AML-193 (cell line): ENCODE measurements around the gene SIRT7.
A peak's percentile ranks its signal among the peaks of the same experiment; 100 is the strongest.

Source experiments
- DNase-seq, 2 experiments: peaks; one replicate each; lab custom pipeline; 2025; lab: John Stamatoyannopoulos, UW

The SIRT7 gene

GRCh38 chr17:81885869-81886548 lies 32.0 kb downstream of the SIRT7 start:
- DNase-seq: no peak

- DNase-seq: no peak
Measured at GRCh38 chr17:81885454-81885853, 32.5 kb downstream of the SIRT7 start.

- DNase-seq: no peak
Measured at GRCh38 chr17:81884968-81885367, 33.0 kb downstream of the SIRT7 start.

GRCh38 chr17:81884520-81884919 lies 33.5 kb downstream of the SIRT7 start:
- DNase-seq: no peak

GRCh38 chr17:81879121-81879520 lies 38.9 kb downstream of the SIRT7 start:
- DNase-seq: no peak

GRCh38 chr17:81878294-81878693 lies 39.7 kb downstream of the SIRT7 start:
- no peak for DNase-seq

GRCh38 chr17:81877569-81877968 lies 40.4 kb downstream of the SIRT7 start:
- DNase-seq: no peak

GRCh38 chr17:81871387-81872230 lies 46.4 kb downstream of the SIRT7 start:
- peak; percentile 82 to 87 for DNase-seq

GRCh38 chr17:81870981-81871386 lies 47.0 kb downstream of the SIRT7 start, which contains the start of gene ARHGDIA:
Gene ARHGDIA, minus strand, starts transcription at chr17:81871337. Its CDS starts 1,407 bp downstream, at chr17:81869930.
- DNase-seq: no peak

- no peak for DNase-seq
Measured at GRCh38 chr17:81870131-81870980, 47.6 kb downstream of the SIRT7 start.

GRCh38 chr17:81869221-81870130 lies 48.5 kb downstream of the SIRT7 start:
- DNase-seq: no peak

GRCh38 chr17:81868674-81869220 lies 49.2 kb downstream of the SIRT7 start:
- no peak for DNase-seq

- no peak for DNase-seq
Measured at GRCh38 chr17:81867991-81868673, 49.8 kb downstream of the SIRT7 start.

GRCh38 chr17:81867170-81867990 lies 50.6 kb downstream of the SIRT7 start:
- DNase-seq: no peak

- no peak for DNase-seq
Measured at GRCh38 chr17:81866440-81867169, 51.4 kb downstream of the SIRT7 start.

GRCh38 chr17:81865733-81866439 lies 52.1 kb downstream of the SIRT7 start:
- DNase-seq: no peak

- DNase-seq: no peak
Measured at GRCh38 chr17:81865358-81865732, 52.6 kb downstream of the SIRT7 start.
